Epithelial cell of proximal tubule (primary cell): Measurements from ENCODE around the gene TSKU. TPM values are rescaled to one million over a fixed set of nuclear protein-coding genes. Genes with fewer than 3 reads are reported as not detected.
"Not testable (repeated sequence)": the region's sequence is repeated elsewhere in the genome, so short reads cannot be mapped to it uniquely, and the experiment has no call there.

Experiments used
- DNase-seq: peaks from one replicate; pipeline ENCODE4 v3.0.0-alpha.2; 2011; ENCODE audit warnings: low read depth
- H3K4me3 ChIP-seq: 2 replicates; pipeline ENCODE4 v1.5.1; 2011; ENCODE audit warnings: low read depth, mild to moderate bottlenecking, low read length
- total RNA-seq: library from RNA; depleted of rRNA; stranded (reverse); fragments of >200 nt; gene quantifications from 2 replicates; pipeline ENCODE4 v1.2.3, GENCODE V29; 2015
- TF ChIP-seq, protein P1 (sequence below): conservative IDR thresholded peaks from 2 replicates; pipeline ENCODE4 v1.5.1; 2012; ENCODE audit warnings: low read depth, mild to moderate bottlenecking, low read length

TSKU gene
- total RNA-seq, 1 donor from 2014 or later, result 18.3 TPM

DNA sequence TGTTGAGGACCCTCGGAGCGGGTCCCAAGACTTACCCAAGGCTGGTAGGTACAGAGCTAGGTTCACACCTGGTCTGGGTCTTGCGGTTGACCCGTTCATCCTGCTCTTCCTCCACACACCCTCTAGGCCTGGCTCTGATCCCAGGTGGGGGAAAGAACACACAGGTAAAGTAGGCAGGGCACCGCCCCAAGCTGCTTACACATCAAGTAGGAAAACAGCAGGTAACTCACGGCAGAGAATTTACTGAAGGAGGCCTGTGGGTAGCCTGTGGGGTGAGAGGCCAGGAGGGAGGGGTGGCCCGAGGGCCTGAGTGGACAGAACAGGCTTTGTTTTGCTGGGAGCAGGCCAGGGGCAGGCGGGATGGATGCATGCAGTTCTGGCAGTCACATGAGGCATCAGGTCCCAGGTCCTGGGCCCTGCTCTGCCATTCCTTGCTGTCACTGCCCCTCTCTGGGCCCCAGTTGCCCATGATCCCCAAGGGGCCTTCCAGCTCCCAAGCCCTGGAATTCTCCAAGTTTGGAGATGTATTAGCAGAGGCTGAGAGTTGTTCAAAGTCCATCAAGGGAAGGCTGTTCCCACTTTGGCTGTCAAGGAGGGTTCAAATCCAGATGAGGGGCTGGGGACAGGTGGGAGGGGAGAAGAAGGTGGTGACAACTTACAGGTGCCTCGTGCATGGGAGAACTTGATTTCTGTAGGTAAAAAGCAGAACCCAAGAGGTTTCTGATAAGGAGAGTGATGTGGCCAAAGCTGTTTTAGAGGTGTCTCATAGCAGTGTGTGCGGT, 5.7 kb downstream of the TSKU start:
- TF ChIP-seq, protein P1, sequence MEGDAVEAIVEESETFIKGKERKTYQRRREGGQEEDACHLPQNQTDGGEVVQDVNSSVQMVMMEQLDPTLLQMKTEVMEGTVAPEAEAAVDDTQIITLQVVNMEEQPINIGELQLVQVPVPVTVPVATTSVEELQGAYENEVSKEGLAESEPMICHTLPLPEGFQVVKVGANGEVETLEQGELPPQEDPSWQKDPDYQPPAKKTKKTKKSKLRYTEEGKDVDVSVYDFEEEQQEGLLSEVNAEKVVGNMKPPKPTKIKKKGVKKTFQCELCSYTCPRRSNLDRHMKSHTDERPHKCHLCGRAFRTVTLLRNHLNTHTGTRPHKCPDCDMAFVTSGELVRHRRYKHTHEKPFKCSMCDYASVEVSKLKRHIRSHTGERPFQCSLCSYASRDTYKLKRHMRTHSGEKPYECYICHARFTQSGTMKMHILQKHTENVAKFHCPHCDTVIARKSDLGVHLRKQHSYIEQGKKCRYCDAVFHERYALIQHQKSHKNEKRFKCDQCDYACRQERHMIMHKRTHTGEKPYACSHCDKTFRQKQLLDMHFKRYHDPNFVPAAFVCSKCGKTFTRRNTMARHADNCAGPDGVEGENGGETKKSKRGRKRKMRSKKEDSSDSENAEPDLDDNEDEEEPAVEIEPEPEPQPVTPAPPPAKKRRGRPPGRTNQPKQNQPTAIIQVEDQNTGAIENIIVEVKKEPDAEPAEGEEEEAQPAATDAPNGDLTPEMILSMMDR, result no peak
- no peak for DNase-seq
- H3K4me3 ChIP-seq, result no peak overlapping the region

DNA sequence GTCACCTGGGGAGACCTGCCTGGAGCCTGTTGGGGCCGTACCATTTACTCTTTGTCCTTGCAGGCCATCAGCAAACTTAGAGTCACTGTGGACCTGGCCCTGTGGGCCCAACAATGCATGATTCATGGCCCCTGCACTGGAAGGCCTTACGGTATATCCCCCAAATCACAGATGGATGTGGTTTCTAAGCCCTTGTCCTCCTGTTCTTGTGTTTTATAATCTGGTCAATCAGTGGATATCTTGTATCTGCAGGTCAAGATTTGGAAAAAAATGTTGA, 6.2 kb downstream of the TSKU start:
- no peak for DNase-seq
- TF ChIP-seq, protein P1, result no peak
- H3K4me3 ChIP-seq, result no peak overlapping the region

DNA sequence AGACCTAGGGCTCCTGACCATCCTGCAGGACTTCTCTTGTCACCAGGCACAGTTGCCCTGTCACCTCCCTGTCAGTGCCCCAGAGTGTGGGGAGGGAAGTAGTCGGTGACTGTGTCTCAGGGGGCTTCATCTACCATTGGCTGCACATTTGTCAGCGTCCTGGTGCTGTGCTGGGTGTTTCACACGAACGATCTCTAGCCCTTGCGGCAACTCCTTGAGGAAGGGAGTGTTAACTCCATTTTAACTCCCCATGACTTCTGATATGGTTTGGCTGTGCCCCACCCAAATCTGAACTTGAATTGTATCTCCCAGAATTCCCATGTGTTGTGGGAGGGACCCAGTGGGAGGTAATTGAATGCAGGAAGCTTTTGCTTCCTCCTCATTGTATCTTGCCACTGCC, 7.1 kb downstream of the TSKU start:
- no peak for DNase-seq
- TF ChIP-seq, protein P1, result no peak
- no peak overlapping the region for H3K4me3 ChIP-seq

DNA sequence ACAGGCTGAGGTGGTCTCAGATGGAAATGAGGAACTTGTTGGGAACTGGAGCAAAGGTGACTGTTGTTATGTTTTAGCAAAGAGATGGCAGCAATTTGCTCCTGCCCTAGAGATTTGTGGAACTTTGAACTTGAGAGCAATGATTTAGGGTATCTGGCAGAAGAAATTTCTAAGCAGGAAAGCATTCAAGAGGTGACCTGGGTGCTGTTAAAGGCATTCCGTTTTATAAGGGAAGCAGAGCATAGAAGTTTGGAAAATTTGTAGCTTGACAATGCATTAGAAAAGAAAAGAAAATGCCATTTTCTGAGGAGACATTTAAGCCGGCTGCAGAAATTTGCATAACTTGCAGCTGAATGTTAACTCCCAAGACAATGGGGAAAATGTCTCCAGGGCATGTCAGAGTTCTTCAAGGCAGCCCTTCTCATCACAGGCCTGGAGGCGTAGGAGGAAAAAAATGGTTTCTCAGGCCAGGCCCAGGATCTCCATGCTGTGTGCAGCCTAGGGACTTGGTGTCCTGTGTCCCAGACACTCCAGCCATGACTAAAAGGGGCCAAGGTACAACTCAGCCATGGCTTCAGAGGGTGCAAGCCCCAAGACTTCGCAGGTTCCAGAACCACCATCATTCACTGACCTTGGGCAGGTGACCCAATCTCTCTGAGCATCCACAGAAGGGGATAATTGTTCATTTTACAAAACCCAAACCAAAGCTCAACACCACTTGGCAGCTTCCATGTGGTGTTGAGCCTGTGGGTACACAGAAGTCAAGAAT, 8.0 kb downstream of the TSKU start:
- DNase-seq, H3K4me3 ChIP-seq: not testable (repeated sequence)

DNA sequence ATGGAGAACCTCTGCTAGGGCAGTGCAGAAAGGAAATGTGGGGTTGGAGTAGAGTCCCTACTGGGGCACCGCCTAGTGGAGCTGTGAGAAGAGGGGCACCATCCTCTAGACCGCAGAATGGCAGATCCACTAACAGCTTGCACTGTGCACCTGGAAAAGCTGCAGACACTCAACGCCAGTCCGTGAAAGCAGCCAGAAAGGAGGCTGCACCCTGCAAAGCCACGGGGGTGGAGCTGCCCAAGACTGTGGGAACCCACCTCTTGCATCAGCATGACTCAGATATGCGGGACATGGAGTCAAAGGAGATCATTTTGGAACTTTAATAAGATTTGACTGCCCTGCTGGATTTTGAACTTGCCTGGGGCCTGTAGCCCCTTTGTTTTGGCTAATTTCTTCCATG, 8.7 kb downstream of the TSKU start:
- H3K4me3 ChIP-seq, result no peak overlapping the region
- DNase-seq, result no peak
- TF ChIP-seq, protein P1, result no peak

DNA sequence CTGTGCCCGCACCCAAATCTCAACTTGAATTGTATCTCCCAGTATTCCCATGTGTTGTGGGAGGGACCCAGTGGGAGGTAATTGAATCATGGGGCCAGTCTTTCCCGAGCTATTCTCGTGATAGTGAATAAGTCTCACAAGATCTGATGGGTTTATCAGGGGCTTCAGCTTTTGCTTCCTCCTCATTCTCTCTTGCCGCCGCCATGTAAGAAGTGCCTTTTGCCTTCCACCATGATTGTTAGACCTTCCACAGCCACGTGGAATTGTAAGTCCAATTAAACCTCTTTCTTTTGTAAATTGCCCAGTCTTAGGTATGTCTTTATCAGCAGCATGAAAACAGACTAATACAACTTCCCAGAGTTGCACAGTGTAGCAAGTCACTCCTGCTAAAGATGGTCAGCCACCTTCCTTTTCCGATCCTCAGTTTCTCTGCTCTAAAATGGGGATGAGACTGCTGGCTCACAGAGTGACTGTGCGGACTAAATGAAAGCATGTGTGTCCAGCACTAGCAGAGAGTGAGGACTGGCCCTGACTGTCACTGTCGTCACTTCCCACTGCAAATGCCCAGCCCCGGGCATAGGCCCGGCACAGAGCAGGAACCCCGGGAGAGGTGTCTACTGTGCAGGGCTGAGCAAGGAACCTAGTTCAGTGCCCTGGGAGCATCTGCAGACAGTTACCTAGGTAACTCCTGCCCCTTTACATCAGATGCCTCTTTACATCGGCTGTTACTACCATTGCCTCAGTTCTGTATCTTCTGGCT, 9.5 kb downstream of the TSKU start:
- no peak overlapping the region for H3K4me3 ChIP-seq
- no peak for DNase-seq
- TF ChIP-seq, protein P1, result no peak

DNA sequence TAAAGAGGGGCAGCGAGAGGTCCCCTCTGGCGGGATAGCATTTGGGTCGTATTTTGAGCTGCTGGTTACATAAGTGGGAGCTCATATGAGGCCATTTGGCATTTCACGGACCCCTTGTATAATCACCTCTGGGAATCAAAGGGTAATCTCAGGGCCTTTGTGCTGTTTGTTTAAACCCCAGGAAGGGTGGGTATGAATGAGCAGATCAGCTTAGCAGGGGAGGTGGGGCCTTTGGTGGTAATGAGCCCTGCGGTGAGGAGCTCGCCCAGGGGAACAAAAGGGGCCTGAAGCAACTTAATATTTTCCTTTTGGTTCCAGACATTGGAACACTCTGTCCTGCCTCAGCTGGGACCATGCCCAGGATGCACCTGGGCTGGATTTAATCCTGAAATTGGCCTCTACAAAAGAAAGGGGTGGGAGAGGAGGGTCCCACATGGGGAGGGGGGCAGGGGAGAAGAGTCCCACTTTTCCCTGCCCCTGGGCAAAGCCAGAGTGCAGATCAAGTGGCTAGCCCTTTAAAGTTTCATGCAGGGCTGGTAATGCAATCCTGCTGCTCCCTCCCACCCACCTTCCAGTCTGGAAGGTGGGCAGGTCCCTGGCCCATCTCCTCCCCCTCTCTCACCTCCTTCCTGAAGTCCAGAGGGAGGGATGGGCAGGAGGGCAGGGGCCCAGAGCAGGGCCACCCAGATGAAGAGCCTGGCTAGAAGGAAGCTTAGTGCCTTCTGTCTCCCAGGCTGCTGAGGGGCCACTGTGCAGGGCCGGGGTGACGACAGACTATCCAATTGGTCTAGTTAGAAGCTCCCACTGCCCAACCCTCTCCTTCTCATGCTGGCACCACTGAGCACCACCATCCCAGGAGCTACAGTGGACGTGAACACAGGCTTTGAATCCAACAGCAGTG, 10.5 kb downstream of the TSKU start:
- no peak for DNase-seq
- TF ChIP-seq, protein P1, result no peak
- H3K4me3 ChIP-seq, result no peak overlapping the region
